ENCODE results near the gene MTMR6.

The MTMR6 gene

GRCh38 chr13:25214491-25215252 lies 72.6 kb downstream of the MTMR6 start:
- no peak for DNase-seq

GRCh38 chr13:25213715-25214114 lies 73.6 kb downstream of the MTMR6 start:
- DNase-seq: no peak

- no peak for DNase-seq
Observed at GRCh38 chr13:25210842-25211569, 76.3 kb downstream of the MTMR6 start.

- DNase-seq: no peak
Observed at GRCh38 chr13:25207291-25207810, 79.9 kb downstream of the MTMR6 start.

GRCh38 chr13:25204863-25205262 lies 82.4 kb downstream of the MTMR6 start:
- DNase-seq: no peak

GRCh38 chr13:25203127-25203740 lies 84.1 kb downstream of the MTMR6 start:
- no peak for DNase-seq

- DNase-seq: no peak
Observed at GRCh38 chr13:25200783-25201182, 86.5 kb downstream of the MTMR6 start.

GRCh38 chr13:25198647-25199046 lies 88.6 kb downstream of the MTMR6 start:
- no peak for DNase-seq

GRCh38 chr13:25196971-25197370 lies 90.3 kb downstream of the MTMR6 start:
- no peak for DNase-seq
